GM18951 (cell line): ENCODE data around the gene LRRC52.

ENCODE experiments used
- POLR2A ChIP-seq: IDR thresholded peaks from 4 replicates; pipeline ENCODE4 v1.6.1; 2011; ENCODE audit warnings: mild to moderate bottlenecking; ENCODE audit not compliant: insufficient read length, insufficient read depth; ENCODE audit errors: extremely low read depth
- in situ Hi-C: fragments of 300-500 bp; cut with MboI; formaldehyde crosslinking; loops from one replicate; pipeline ENCODE4 v1.12.0; 2022; ENCODE audit warnings: low sequenced_read_pairs, mixed read lengths, inconsistent platforms; ENCODE audit not compliant: unreplicated experiment

LRRC52 gene

GRCh38 chr1:165551469-165551868, 7.7 kb downstream of the LRRC52 start:
- no peak for TF ChIP-seq POLR2A
- in situ Hi-C loops, result no loop called here

GRCh38 chr1:165560883-165561656, 17.3 kb downstream of the LRRC52 start:
- in situ Hi-C loops, result no loop called here
- no peak for TF ChIP-seq POLR2A

GRCh38 chr1:165562571-165562970, 18.8 kb downstream of the LRRC52 start:
- in situ Hi-C loops, result no loop called here
- no peak for TF ChIP-seq POLR2A

- TF ChIP-seq POLR2A, result no peak
- in situ Hi-C loops, result no loop called here
Measured at GRCh38 chr1:165563551-165563950, 19.8 kb downstream of the LRRC52 start.

- in situ Hi-C loops, result no loop called here
- no peak for TF ChIP-seq POLR2A
Measured at GRCh38 chr1:165564561-165564960, 20.8 kb downstream of the LRRC52 start.

GRCh38 chr1:165565751-165566490, 22.1 kb downstream of the LRRC52 start:
- in situ Hi-C loops, result no loop called here

GRCh38 chr1:165570078-165570477, 26.3 kb downstream of the LRRC52 start:
- TF ChIP-seq POLR2A, result no peak

More at GRCh38 chr1:165565751-165566490, 22.1 kb downstream of the LRRC52 start:
- TF ChIP-seq POLR2A, result no peak

GRCh38 chr1:165573787-165574186, 30.0 kb downstream of the LRRC52 start:
- no peak for TF ChIP-seq POLR2A
- in situ Hi-C loops, result no loop called here

More at GRCh38 chr1:165570078-165570477, 26.3 kb downstream of the LRRC52 start:
- in situ Hi-C loops, result no loop called here

- in situ Hi-C loops, result no loop called here
- TF ChIP-seq POLR2A, result no peak
Measured at GRCh38 chr1:165574295-165574694, 30.5 kb downstream of the LRRC52 start.

- no peak for TF ChIP-seq POLR2A
- in situ Hi-C loops, result no loop called here
Measured at GRCh38 chr1:165575468-165576099, 31.8 kb downstream of the LRRC52 start.

GRCh38 chr1:165576536-165576935, 32.7 kb downstream of the LRRC52 start:
- in situ Hi-C loops, result no loop called here
- TF ChIP-seq POLR2A, result no peak

- in situ Hi-C loops, result no loop called here
- TF ChIP-seq POLR2A, result no peak
Measured at GRCh38 chr1:165577707-165578106, 33.9 kb downstream of the LRRC52 start.
